Spleen (tissue), 7 donors: ENCODE measurements around the gene AFAP1.

Source experiments
- CTCF ChIP-seq, 11 experiments: fragments of 200-600 bp in 7 of 11; fragments of 450-650 bp in 4 of 11; sonication (generic) in 4 of 11; IDR thresholded peaks in 8 of 11; conservative IDR thresholded peaks in 3 of 11; 1 replicate in 7 of 11; 2 replicates in 4 of 11; pipeline versions ENCODE4 v1.4.0 to v1.8.0; 2016 to 2021; ENCODE audit warnings: antibody characterized with exemption in 11 of 11, inconsistent platforms in 4 of 11, mild to moderate bottlenecking in 1 of 11
- POLR2A ChIP-seq, 3 donors: fragments of 450-650 bp; IDR thresholded peaks; one replicate each; pipeline ENCODE4 v1.5.1; 2017; ENCODE audit warnings: antibody characterized with exemption in 3 of 3, mild to moderate bottlenecking in 1 of 3
- POLR2AphosphoS5 ChIP-seq, 3 donors: sonication (generic); formaldehyde crosslinking; IDR thresholded peaks; one replicate each; pipeline ENCODE4 v1.5.1; 2017; ENCODE audit warnings: antibody characterized with exemption in 3 of 3
- donor health status: DM: no; HTN: no; CAD: no; lungs with moderate emphysema.
- donor health status: DM: no; HTN: no; CAD: no.
- donor health status: DM: no; HTN: no; CAD: no.

GRCh38 chr4:7858498-7858897 lies 81.2 kb downstream of the AFAP1 start:
- TF ChIP-seq CTCF (IDR thresholded peaks at IDR 0.05 in 8 of 11, conservative IDR thresholded peaks at IDR 0.05 in 3 of 11) (no peak), POLR2A (IDR thresholded peaks at IDR 0.05) (no peak), POLR2AphosphoS5 (IDR thresholded peaks at IDR 0.05) (no peak)
